OCI-LY3 (cell line): ENCODE data around the gene XDH.

ENCODE experiments used
- CTCF ChIP-seq: fragments of 200-600, 300-600 bp; sonication (generic); IDR thresholded peaks from 2 replicates; pipeline ENCODE4 v1.5.1; 2014; ENCODE audit warnings: antibody characterized with exemption, low read length, low read depth
- EZH2phosphoT487 ChIP-seq: fragments of 200-600 bp; shearing (Covaris generic); IDR thresholded peaks from 2 replicates; pipeline ENCODE4 v1.6.1; 2018; ENCODE audit warnings: antibody characterized with exemption, mixed run types, low read depth

- TF ChIP-seq EZH2phosphoT487 = no peak
- no peak for TF ChIP-seq CTCF
Observed at GRCh38 chr2:31446848-31447247, 32.3 kb upstream of the XDH start.
